A549 (cell line): Measurements from ENCODE around the gene SEC22A. TPM values are rescaled to one million over a fixed set of nuclear protein-coding genes. Genes with fewer than 3 reads are reported as not detected.

Source experiments
- ATAC-seq, 2 experiments: fragments of 200-7000 bp in 1 of 2; fragments of >200 bp in 1 of 2; cut with Nextera tagmentation in 1 of 2; cut with Tn5 transposase in 1 of 2; 3 replicates each; pipeline versions ENCODE4 v1.8.0 to v1.9.1; 2018 to 2020; ENCODE audit warnings: mild to moderate bottlenecking in 1 of 2, moderate library complexity in 1 of 2
- CTCF ChIA-PET: fragments of 300-600 bp; sonication (Branson Sonifier 250); formaldehyde crosslinking; extraction: SDS; loops from one replicate; lab custom pipeline; 2021; ENCODE audit warnings: antibody characterized with exemption, inconsistent platforms; lab: Yijun Ruan, JAX
- POLR2A ChIA-PET: fragments of 350-600 bp; formaldehyde crosslinking; extraction: SDS; loops from one replicate; lab custom pipeline; 2021; ENCODE audit warnings: antibody characterized with exemption, inconsistent platforms; lab: Yijun Ruan, JAX
- DNase-seq, 2 experiments: peaks; one replicate each; pipeline versions ENCODE4 v3.0.0 to v3.0.0-alpha.2; 2011 to 2016; ENCODE audit warnings: low read depth in 1 of 2, low spot score in 1 of 2
- FAIRE-seq: peaks from 2 replicates; lab custom pipeline; 2011; peaks lifted over from hg19 to GRCh38; lab: Jason Lieb, UNC
- H3K27ac ChIP-seq, 2 experiments: fragments of >200 bp; sonication (Bioruptor Twin); formaldehyde crosslinking; 3 replicates each; pipeline ENCODE4 v1.5.1; 2016 to 2017
- H3K4me1 ChIP-seq: fragments of >200 bp; sonication (Bioruptor Twin); formaldehyde crosslinking; 3 replicates; pipeline ENCODE4 v1.6.1; 2016
- H3K4me2 ChIP-seq: fragments of >200 bp; sonication (Bioruptor Twin); formaldehyde crosslinking; 3 replicates; pipeline ENCODE4 v1.6.1; 2016
- H3K4me3 ChIP-seq: fragments of >200 bp; sonication (Bioruptor Twin); formaldehyde crosslinking; 3 replicates; pipeline ENCODE4 v1.5.1; 2016
- H3K9me3 ChIP-seq: fragments of >200 bp; sonication (Bioruptor Twin); formaldehyde crosslinking; 3 replicates; pipeline ENCODE4 v1.6.1; 2016
- CBX2 ChIP-seq: fragments of 200-600 bp; sonication (generic); IDR thresholded peaks from 2 replicates; pipeline ENCODE4 v1.6.1; 2016; ENCODE audit warnings: low read depth, mild to moderate bottlenecking, borderline replicate concordance
- CBX8 ChIP-seq: fragments of 200-600 bp; sonication (generic); IDR thresholded peaks from 2 replicates; pipeline ENCODE4 v1.6.1; 2016
- CHD4 ChIP-seq: fragments of 200-600 bp; sonication (generic); IDR thresholded peaks from 2 replicates; pipeline ENCODE4 v1.6.1; 2016; ENCODE audit warnings: antibody characterized with exemption, mild to moderate bottlenecking, borderline replicate concordance
- EHMT2 ChIP-seq: fragments of 200-600 bp; sonication (generic); IDR thresholded peaks from 2 replicates; pipeline ENCODE4 v1.6.1; 2016; ENCODE audit warnings: antibody characterized with exemption, low read depth, mild to moderate bottlenecking, moderate library complexity
- HEYL ChIP-seq: fragments of 250-450 bp; sonication (Bioruptor Pico); IDR thresholded peaks from 2 replicates; pipeline ENCODE4 v1.8.0; 2021; ENCODE audit warnings: mild to moderate bottlenecking, moderate library complexity
- JUNB ChIP-seq: fragments of >200 bp; sonication (Bioruptor Twin); formaldehyde crosslinking; IDR thresholded peaks from 2 replicates; pipeline ENCODE4 v1.6.1; 2016
- KDM5A ChIP-seq: fragments of 200-600 bp; sonication (generic); IDR thresholded peaks from 2 replicates; pipeline ENCODE4 v1.6.1; 2016; ENCODE audit warnings: antibody characterized with exemption, mild to moderate bottlenecking
- MAFK ChIP-seq: fragments of 450-650 bp; IDR thresholded peaks from 2 replicates; pipeline ENCODE4 v1.6.1; 2014; ENCODE audit not compliant: partially characterized antibody
- MAZ ChIP-seq: fragments of 150-350 bp; IDR thresholded peaks from 2 replicates; pipeline ENCODE4 v1.6.1; 2014; ENCODE audit warnings: antibody characterized with exemption, low read depth, low read length, borderline replicate concordance
- NPAS2 ChIP-seq: fragments of 250-450 bp; sonication (Bioruptor Pico); IDR thresholded peaks from 2 replicates; pipeline ENCODE4 v1.8.0; 2022; ENCODE audit warnings: mild to moderate bottlenecking, moderate library complexity, borderline replicate concordance
- POLR2A ChIP-seq: IDR thresholded peaks from 2 replicates; pipeline ENCODE4 v1.6.1; 2012; ENCODE audit warnings: mild to moderate bottlenecking, low read length
- RAD21 ChIP-seq, 2 experiments: fragments of >200 bp in 1 of 2; sonication (Bioruptor Twin) in 1 of 2; formaldehyde crosslinking in 1 of 2; IDR thresholded peaks in 1 of 2; conservative IDR thresholded peaks in 1 of 2; 2 replicates in 1 of 2; 3 replicates in 1 of 2; pipeline ENCODE4 v1.6.1; 2012 to 2018; ENCODE audit warnings: inconsistent platforms in 1 of 2
- RCOR1 ChIP-seq: fragments of 150-350 bp; IDR thresholded peaks from 2 replicates; pipeline ENCODE4 v1.6.1; 2014; ENCODE audit warnings: antibody characterized with exemption, low read length, low read depth
- SMC3 ChIP-seq: fragments of >200 bp; sonication (Bioruptor Twin); formaldehyde crosslinking; IDR thresholded peaks from 3 replicates; pipeline ENCODE4 v1.6.1; 2018; ENCODE audit warnings: inconsistent platforms
- SREBF2 ChIP-seq: fragments of 450-650 bp; IDR thresholded peaks from 2 replicates; pipeline ENCODE4 v1.6.1; 2014; ENCODE audit warnings: mild to moderate bottlenecking, moderate library complexity
- TP53 ChIP-seq: fragments of 250-450 bp; sonication (Bioruptor Pico); IDR thresholded peaks from 2 replicates; pipeline ENCODE4 v1.5.0; 2021; ENCODE audit warnings: mild to moderate bottlenecking, moderate library complexity
- ZC3H11A ChIP-seq: fragments of 450-650 bp; IDR thresholded peaks from 2 replicates; pipeline ENCODE4 v1.6.1; 2014; ENCODE audit warnings: antibody characterized with exemption, mild to moderate bottlenecking
- WGBS: methylation state at CpG from one replicate; pipeline ENCODE4 v1.1.6; 2017; ENCODE audit errors: missing lambda C conversion rate; 5-methylcytosine and 5-hydroxymethylcytosine counted together
- polyA plus RNA-seq, 4 experiments: library from polyadenylated mRNA; depleted of rRNA in 3 of 4; stranded (reverse); fragments of >200 nt; fragmentation: RNase III in 1 of 4; extraction: RNeasy Plus Mini Kit Qiagen cat#74134 plus additional on column Dnase treatment in 1 of 4; gene quantifications; 2 replicates in 3 of 4; 3 replicates in 1 of 4; pipeline ENCODE4 v1.2.3, GENCODE V29; 2011 to 2017
- TF ChIP-seq, protein P1 (sequence below): IDR thresholded peaks from 2 replicates; pipeline ENCODE4 v1.6.1; 2012
- TF ChIP-seq, protein P2 (sequence below): fragments of 250-450 bp; sonication (Bioruptor Pico); IDR thresholded peaks from 2 replicates; pipeline ENCODE4 v1.5.0; 2020; ENCODE audit warnings: low read depth, mild to moderate bottlenecking, moderate library complexity
- TF ChIP-seq, protein P3 (sequence below): fragments of >200 bp; sonication (Bioruptor Twin); formaldehyde crosslinking; IDR thresholded peaks from 3 replicates; pipeline ENCODE4 v1.6.1; 2016
- TF ChIP-seq, protein P4 (sequence below): IDR thresholded peaks from 2 replicates; pipeline ENCODE4 v1.6.1; 2012; ENCODE audit warnings: low read depth, borderline replicate concordance
- TF ChIP-seq, protein P5 (sequence below): IDR thresholded peaks from 2 replicates; pipeline ENCODE4 v1.6.1; 2012
- TF ChIP-seq, protein P6 (sequence below): fragments of 450-650 bp; IDR thresholded peaks from 2 replicates; pipeline ENCODE4 v1.6.1; 2014; ENCODE audit warnings: antibody characterized with exemption

Gene SEC22A
- polyA plus RNA-seq, 2 of the 4 experiments (the other 2 are of a cell fraction) = 23.5 to 29.9 TPM

DNA sequence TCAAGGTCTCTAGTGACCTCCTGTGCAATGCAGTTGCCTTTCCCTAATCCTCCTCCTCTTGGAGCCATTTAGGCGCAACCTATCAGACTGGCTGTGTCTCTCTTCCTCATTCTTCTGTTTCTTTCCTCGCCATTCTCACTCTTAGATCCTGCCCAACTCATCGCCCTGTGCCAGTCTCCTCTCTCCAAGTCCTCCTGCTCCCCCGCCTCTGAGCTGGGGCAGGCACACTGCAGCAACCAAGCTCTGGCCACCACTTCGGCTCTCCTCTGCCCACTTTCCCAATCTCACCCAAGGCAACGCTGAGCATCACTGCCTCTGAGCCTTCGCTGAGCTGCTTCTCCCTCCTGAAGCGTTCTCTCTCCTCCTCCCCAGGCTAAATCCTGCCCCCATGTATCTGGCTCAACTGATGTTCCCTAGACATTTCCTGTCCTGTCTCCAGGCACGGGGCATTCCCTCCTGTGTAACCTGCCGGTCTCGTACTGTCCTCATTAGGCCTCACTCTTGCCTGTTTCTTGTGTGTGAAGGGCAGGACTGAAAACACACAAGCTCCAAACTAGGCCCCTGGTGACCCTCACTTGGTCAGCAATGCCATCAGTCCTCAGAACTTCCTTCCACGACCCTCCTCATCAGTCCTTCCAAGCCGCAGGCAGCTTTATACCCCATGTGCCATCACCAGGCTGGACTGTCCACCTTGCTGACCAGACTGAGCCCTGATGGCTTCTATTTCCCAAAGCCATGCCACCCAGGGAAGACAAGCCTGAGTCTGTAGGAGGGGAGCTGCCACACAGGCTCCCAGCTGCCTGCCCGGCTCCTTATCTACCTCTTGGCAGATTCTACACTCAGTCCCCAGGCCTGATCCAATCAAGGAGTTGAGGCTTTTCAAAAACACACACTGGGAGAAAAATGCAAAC is 85.6 kb downstream of the SEC22A start:
- Histone ChIP-seq H3K4me2 (no peak overlapping the region), H3K27ac (no peak overlapping the region), H3K9me3 (no peaks in the 10 kb centered on the region), H3K4me3 (no peak overlapping the region), H3K4me1 (no peaks in the 10 kb centered on the region)
- 43% methylated on average over 14 of the region's 14 CpGs for WGBS
- no peak for FAIRE-seq
- ATAC-seq = no peak
- POLR2A ChIA-PET = no interaction called here
- DNase-seq = no peak
- CTCF ChIA-PET = interaction anchor here (0.9 to 5.5 kb wide), 8 partner anchors 11 to 271 kb away, joined by 3 to 36 read pairs (median 3); no protein-coding TSS in a partner anchor
- no peak for TF ChIP-seq POLR2A
- no peak for TF ChIP-seq SREBF2
- TF ChIP-seq, protein P1, sequence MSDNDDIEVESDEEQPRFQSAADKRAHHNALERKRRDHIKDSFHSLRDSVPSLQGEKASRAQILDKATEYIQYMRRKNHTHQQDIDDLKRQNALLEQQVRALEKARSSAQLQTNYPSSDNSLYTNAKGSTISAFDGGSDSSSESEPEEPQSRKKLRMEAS = no peak
- TF ChIP-seq, protein P2, sequence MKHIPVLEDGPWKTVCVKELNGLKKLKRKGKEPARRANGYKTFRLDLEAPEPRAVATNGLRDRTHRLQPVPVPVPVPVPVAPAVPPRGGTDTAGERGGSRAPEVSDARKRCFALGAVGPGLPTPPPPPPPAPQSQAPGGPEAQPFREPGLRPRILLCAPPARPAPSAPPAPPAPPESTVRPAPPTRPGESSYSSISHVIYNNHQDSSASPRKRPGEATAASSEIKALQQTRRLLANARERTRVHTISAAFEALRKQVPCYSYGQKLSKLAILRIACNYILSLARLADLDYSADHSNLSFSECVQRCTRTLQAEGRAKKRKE = no peak
- TF ChIP-seq, protein P3, sequence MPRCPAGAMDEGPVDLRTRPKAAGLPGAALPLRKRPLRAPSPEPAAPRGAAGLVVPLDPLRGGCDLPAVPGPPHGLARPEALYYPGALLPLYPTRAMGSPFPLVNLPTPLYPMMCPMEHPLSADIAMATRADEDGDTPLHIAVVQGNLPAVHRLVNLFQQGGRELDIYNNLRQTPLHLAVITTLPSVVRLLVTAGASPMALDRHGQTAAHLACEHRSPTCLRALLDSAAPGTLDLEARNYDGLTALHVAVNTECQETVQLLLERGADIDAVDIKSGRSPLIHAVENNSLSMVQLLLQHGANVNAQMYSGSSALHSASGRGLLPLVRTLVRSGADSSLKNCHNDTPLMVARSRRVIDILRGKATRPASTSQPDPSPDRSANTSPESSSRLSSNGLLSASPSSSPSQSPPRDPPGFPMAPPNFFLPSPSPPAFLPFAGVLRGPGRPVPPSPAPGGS = no peak
- TF ChIP-seq SMC3 = no peak
- no peak for TF ChIP-seq TP53 (CRISPR knock-in tag)
- TF ChIP-seq RAD21 (conservative IDR thresholded peaks at IDR 0.05 in 1 of 2, IDR thresholded peaks at IDR 0.05 in 1 of 2) = no peak
- no peak for TF ChIP-seq JUNB
- no peak for TF ChIP-seq RCOR1
- TF ChIP-seq EHMT2 = no peak

DNA sequence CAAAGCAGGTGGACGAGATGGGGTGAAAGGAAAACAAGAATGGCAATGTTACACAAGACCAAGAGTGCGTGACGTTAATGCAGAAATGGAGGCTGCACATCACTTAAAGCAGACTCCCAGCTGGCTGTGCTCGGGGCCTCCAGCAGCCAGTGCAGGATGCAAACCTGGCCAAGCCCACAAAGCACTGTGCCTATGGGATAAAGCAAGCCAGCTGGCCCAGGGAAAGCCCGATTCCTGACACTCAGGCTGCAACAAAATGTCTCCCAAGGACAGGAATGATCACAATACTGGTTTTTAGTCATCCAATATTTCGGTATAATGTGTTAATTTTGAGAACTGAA is 86.2 kb downstream of the SEC22A start:
- Histone ChIP-seq H3K9me3 (no peaks in the 10 kb centered on the region), H3K4me2 (no peak overlapping the region)
- ATAC-seq = no peak
- TF ChIP-seq NPAS2 (CRISPR knock-in tag) (no peak), CBX8 (no peak), MAZ (no peak), TP53 (CRISPR knock-in tag) (no peak), MAFK (no peak), RAD21 (conservative IDR thresholded peaks at IDR 0.05 in 1 of 2, IDR thresholded peaks at IDR 0.05 in 1 of 2) (no peak), ZC3H11A (no peak), CBX2 (no peak), KDM5A (no peak), HEYL (CRISPR knock-in tag) (no peak), CHD4 (no peak)
- TF ChIP-seq, protein P4, sequence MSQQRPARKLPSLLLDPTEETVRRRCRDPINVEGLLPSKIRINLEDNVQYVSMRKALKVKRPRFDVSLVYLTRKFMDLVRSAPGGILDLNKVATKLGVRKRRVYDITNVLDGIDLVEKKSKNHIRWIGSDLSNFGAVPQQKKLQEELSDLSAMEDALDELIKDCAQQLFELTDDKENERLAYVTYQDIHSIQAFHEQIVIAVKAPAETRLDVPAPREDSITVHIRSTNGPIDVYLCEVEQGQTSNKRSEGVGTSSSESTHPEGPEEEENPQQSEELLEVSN = no peak
- TF ChIP-seq, protein P5, sequence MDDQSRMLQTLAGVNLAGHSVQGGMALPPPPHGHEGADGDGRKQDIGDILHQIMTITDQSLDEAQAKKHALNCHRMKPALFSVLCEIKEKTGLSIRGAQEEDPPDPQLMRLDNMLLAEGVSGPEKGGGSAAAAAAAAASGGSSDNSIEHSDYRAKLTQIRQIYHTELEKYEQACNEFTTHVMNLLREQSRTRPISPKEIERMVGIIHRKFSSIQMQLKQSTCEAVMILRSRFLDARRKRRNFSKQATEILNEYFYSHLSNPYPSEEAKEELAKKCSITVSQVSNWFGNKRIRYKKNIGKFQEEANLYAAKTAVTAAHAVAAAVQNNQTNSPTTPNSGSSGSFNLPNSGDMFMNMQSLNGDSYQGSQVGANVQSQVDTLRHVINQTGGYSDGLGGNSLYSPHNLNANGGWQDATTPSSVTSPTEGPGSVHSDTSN = no peak
- TF ChIP-seq, protein P6, sequence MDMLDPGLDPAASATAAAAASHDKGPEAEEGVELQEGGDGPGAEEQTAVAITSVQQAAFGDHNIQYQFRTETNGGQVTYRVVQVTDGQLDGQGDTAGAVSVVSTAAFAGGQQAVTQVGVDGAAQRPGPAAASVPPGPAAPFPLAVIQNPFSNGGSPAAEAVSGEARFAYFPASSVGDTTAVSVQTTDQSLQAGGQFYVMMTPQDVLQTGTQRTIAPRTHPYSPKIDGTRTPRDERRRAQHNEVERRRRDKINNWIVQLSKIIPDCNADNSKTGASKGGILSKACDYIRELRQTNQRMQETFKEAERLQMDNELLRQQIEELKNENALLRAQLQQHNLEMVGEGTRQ = no peak
- TF ChIP-seq, all 56 proteins: peak for 0
- CTCF ChIA-PET = interaction anchor here (0.9 to 5.5 kb wide), 7 partner anchors 10 to 271 kb away, joined by 3 to 36 read pairs (median 3); no protein-coding TSS in a partner anchor
- POLR2A ChIA-PET = no interaction called here
- Histone ChIP-seq H3K4me1 (no peaks in the 10 kb centered on the region), H3K27ac (no peak overlapping the region), H3K4me3 (no peak overlapping the region)
- 18% methylated on average over 6 of the region's 6 CpGs for WGBS
- DNase-seq (no peak), FAIRE-seq (no peak)
